Measurements from ENCODE around the gene CFAP58. TPM values are rescaled to one million over a fixed set of nuclear protein-coding genes. Genes with fewer than 3 reads are reported as not detected.

Gene CFAP58
- polyA plus RNA-seq, 3 donors, result 0.34 to 0.58 (median 0.45) TPM

- DNase-seq, result no peak
These were observed 127.2 kb downstream of the CFAP58 start for GRCh38 chr10:104480797-104481196.

GRCh38 chr10:104483582-104483981 is 129.9 kb downstream of the CFAP58 start:
- DNase-seq, result no peak

- DNase-seq, result no peak
These were observed 132.0 kb downstream of the CFAP58 start for GRCh38 chr10:104485632-104486031.

- DNase-seq, result no peak
These were observed 133.2 kb downstream of the CFAP58 start for GRCh38 chr10:104486803-104487202.

- DNase-seq, result no peak
These were observed 134.3 kb downstream of the CFAP58 start for GRCh38 chr10:104487794-104488438.

- no peak for DNase-seq
These were observed 134.8 kb downstream of the CFAP58 start for GRCh38 chr10:104488439-104488832.

- DNase-seq, result no peak
These were observed 138.8 kb downstream of the CFAP58 start for GRCh38 chr10:104492329-104492940.

- DNase-seq, result no peak
These were observed 144.9 kb downstream of the CFAP58 start for GRCh38 chr10:104498347-104499081.

- DNase-seq, result no peak
These were observed 147.8 kb downstream of the CFAP58 start for GRCh38 chr10:104501449-104501848.

GRCh38 chr10:104501864-104502579 is 148.4 kb downstream of the CFAP58 start:
- DNase-seq, result no peak

GRCh38 chr10:104502907-104503306 is 149.3 kb downstream of the CFAP58 start:
- no peak for DNase-seq

Other genes starting within 250 kb of the CFAP58 start
- gene SFR1, start 231.7 kb upstream of the CFAP58 start, polyA plus RNA-seq (ENCODE audit: insufficient read length in 3 of 3), result 10 to 100 TPM in 1 of 3 donors, 1 to 10 TPM in 2; 9.3 to 10.6 (median 9.9) TPM
- 10 to 100 TPM; 13.4 to 29.6 (median 25.0) TPM for gene CFAP43, start 121.5 kb upstream of the CFAP58 start, polyA plus RNA-seq (ENCODE audit: insufficient read length in 3 of 3)
- 10 to 100 TPM; 81.9 to 92.9 (median 89.2) TPM for gene GSTO1, start 98.9 kb upstream of the CFAP58 start, polyA plus RNA-seq (ENCODE audit: insufficient read length in 3 of 3)
- 10 to 100 TPM; 27.9 to 49.0 (median 37.7) TPM for gene GSTO2, start 84.6 kb upstream of the CFAP58 start, polyA plus RNA-seq (ENCODE audit: insufficient read length in 3 of 3)
- 10 to 100 TPM in 2 of 3 donors, 1 to 10 TPM in 1; 7.7 to 11.6 (median 11.0) TPM for gene ITPRIP, start 15.4 kb upstream of the CFAP58 start, polyA plus RNA-seq (ENCODE audit: insufficient read length in 3 of 3)

Measured in renal pelvis (tissue), 4 donors.